ENCODE data around the gene SERHL2. TPM values are rescaled to one million over a fixed set of nuclear protein-coding genes. Genes with fewer than 3 reads are reported as not detected.
"Not testable (repeated sequence)": the region's sequence is repeated elsewhere in the genome, so short reads cannot be mapped to it uniquely, and the experiment has no call there.

The SERHL2 gene
- polyA plus RNA-seq, 1 of the 3 experiments (the other 2 are of a cell fraction) = 3.1 TPM

DNA sequence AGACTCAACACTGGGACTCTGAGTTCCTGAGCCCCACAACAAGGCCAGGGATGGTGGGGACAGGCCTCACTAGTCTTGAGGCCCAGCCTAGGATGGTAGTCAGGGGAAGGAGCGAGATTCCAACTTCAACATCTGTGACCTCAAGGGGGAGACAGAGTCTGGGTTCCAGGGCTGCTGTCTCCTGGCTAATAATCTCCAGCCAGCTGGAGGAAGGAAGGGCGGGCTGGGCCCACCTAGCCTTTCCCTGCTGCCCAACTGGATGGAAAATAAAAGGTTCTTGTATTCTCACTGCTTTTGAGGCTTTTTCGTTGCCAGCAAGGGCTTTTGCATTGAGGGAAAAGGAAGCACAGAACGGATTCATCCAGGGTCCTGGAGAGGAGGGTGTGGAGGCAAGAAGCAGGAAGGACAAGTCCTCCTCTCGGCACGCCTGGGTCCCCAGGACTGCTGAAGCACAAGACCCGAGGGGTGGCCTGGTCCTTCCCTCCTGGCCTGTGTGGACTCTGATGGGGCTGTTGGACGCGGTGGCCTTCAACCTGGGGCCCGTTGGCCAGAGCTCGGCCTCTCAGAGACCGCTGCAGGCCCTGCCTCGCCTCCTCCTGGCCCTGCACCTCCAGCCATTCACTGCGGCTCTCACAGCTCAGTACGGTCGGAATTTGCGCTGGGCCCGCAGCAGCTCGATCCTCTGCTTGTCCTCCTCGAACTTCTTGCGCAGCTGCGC, 41.3 kb upstream of the SERHL2 start:
- H3K4me3 ChIP-seq (ENCODE audit: low read depth in 2 of 2, low read length in 1 of 2); H2AFZ ChIP-seq (ENCODE audit: low read depth); H3K9ac ChIP-seq; POLR2A ChIA-PET; H3K9me3 ChIP-seq; H3K27me3 ChIP-seq (ENCODE audit: insufficient read depth); H3K27ac ChIP-seq (ENCODE audit: low read depth in 2 of 2, low read length in 1 of 2); H3K4me1 ChIP-seq (ENCODE audit: control insufficient read depth in 1 of 2, insufficient read depth in 2 of 2, low read depth in 1 of 2, low read length in 1 of 2); H3K9me2 ChIP-seq; H4K20me1 ChIP-seq (ENCODE audit: insufficient read depth); H3K36me3 ChIP-seq (replicated peaks in 1 of 2; ENCODE audit: control insufficient read depth in 1 of 2, insufficient read depth in 2 of 2, low read length in 1 of 2); H3K79me2 ChIP-seq (ENCODE audit: insufficient read depth); H3F3A ChIP-seq (replicated peaks; ENCODE audit: insufficient read depth); H3K4me2 ChIP-seq: not testable (repeated sequence)
- WGBS (ENCODE audit: low lambda C conversion rate) = 86% methylated on average over 13 of the region's 22 CpGs
- TF ChIP-seq, protein P1, sequence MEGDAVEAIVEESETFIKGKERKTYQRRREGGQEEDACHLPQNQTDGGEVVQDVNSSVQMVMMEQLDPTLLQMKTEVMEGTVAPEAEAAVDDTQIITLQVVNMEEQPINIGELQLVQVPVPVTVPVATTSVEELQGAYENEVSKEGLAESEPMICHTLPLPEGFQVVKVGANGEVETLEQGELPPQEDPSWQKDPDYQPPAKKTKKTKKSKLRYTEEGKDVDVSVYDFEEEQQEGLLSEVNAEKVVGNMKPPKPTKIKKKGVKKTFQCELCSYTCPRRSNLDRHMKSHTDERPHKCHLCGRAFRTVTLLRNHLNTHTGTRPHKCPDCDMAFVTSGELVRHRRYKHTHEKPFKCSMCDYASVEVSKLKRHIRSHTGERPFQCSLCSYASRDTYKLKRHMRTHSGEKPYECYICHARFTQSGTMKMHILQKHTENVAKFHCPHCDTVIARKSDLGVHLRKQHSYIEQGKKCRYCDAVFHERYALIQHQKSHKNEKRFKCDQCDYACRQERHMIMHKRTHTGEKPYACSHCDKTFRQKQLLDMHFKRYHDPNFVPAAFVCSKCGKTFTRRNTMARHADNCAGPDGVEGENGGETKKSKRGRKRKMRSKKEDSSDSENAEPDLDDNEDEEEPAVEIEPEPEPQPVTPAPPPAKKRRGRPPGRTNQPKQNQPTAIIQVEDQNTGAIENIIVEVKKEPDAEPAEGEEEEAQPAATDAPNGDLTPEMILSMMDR (IDR thresholded peaks at IDR 0.05) = peak; percentile 19; the same call in 1 of the 2 replicates
- TF ChIP-seq RAD21 (IDR thresholded peaks at IDR 0.05; ENCODE audit: low read length) = 0 out of 2 replicates have a peak, but pooled peaks have one; percentile 14
- peak; percentile 34 for DNase-seq
- CTCF ChIA-PET = interaction anchor here (0.6 kb wide), 1 partner anchor 21 kb away, joined by 3 read pairs; no protein-coding TSS in a partner anchor

DNA sequence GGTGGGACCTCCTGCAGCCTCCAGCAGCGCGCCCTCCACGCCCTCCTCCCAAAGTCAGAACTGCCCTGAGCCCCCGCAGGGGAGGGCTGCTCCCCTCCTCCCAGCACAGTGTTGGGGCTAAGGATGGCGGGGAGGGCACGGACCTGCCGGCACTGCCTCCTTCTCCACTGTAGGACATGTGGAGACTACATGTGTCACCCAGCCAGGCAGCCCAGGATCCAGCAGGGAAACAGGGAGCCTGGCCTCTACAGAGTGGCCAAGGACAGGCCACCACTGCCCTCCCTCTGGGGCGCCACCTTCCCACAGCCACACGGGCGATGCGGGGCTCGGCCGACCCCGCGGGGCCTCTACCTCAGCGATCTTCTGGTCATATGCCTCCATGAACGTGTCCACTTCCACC, 39.4 kb upstream of the SERHL2 start:
- H3K9me3 ChIP-seq; H3K4me2 ChIP-seq; H3K27ac ChIP-seq (ENCODE audit: low read depth in 2 of 2, low read length in 1 of 2); H3K9ac ChIP-seq; H4K20me1 ChIP-seq (ENCODE audit: insufficient read depth); H3F3A ChIP-seq (replicated peaks; ENCODE audit: insufficient read depth); CTCF ChIA-PET; H2AFZ ChIP-seq (ENCODE audit: low read depth); DNase-seq; H3K4me3 ChIP-seq (ENCODE audit: low read depth in 2 of 2, low read length in 1 of 2); POLR2A ChIA-PET; H3K9me2 ChIP-seq; H3K4me1 ChIP-seq (ENCODE audit: control insufficient read depth in 1 of 2, insufficient read depth in 2 of 2, low read depth in 1 of 2, low read length in 1 of 2); H3K27me3 ChIP-seq (ENCODE audit: insufficient read depth); H3K36me3 ChIP-seq (replicated peaks in 1 of 2; ENCODE audit: control insufficient read depth in 1 of 2, insufficient read depth in 2 of 2, low read length in 1 of 2): not testable (repeated sequence)
- peaks cover 11% of the 10 kb centered on the region; the same call in 1 of the 2 replicates for H3K79me2 ChIP-seq (ENCODE audit: insufficient read depth)
- WGBS (ENCODE audit: low lambda C conversion rate) = 100% methylated on average over 5 of the region's 17 CpGs

DNA sequence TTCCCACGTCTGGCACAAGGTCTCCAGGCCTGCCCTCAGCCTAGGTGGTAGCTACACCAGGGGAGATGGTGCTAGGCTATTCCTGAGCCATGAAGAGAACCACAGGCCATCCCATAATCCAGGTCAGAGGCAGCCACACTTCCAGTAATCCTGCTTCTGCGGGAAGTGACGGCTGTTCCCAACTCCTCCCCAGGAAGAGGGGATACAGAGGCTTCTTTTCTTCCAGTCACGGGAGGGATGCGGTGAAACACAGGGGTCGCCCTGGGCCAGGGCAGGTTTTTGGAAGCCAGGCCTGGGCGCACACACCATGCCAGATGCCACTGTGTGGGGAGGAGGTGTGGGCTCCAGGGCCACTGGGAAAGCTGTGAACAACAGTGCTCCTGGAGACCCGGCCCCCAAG, 38.5 kb upstream of the SERHL2 start:
- 94% methylated on average over 6 of the region's 8 CpGs for WGBS (ENCODE audit: low lambda C conversion rate)
- POLR2A ChIA-PET, DNase-seq: not testable (repeated sequence)

More for the DNA sequence above, 38.5 kb upstream of the SERHL2 start:
- H3K9me2 ChIP-seq; CTCF ChIA-PET; H3K27me3 ChIP-seq (ENCODE audit: insufficient read depth); H3K4me1 ChIP-seq (ENCODE audit: control insufficient read depth in 1 of 2, insufficient read depth in 2 of 2, low read depth in 1 of 2, low read length in 1 of 2); H3F3A ChIP-seq (replicated peaks; ENCODE audit: insufficient read depth); H3K36me3 ChIP-seq (replicated peaks in 1 of 2; ENCODE audit: control insufficient read depth in 1 of 2, insufficient read depth in 2 of 2, low read length in 1 of 2); H2AFZ ChIP-seq (ENCODE audit: low read depth); H4K20me1 ChIP-seq (ENCODE audit: insufficient read depth); H3K4me2 ChIP-seq; H3K9ac ChIP-seq; H3K9me3 ChIP-seq; H3K27ac ChIP-seq (ENCODE audit: low read depth in 2 of 2, low read length in 1 of 2); H3K4me3 ChIP-seq (ENCODE audit: low read depth in 2 of 2, low read length in 1 of 2): not testable (repeated sequence)
- peaks cover 11% of the 10 kb centered on the region; the same call in 1 of the 2 replicates for H3K79me2 ChIP-seq (ENCODE audit: insufficient read depth)
